ENCODE data around the gene ORC1.

Gene ORC1

GRCh38 chr1:52424231-52424636 lies 20.0 kb upstream of the ORC1 start:
- peaks cover 60% of the 10 kb centered on the region for H3K36me3 ChIP-seq (ENCODE audit: low read depth)
- DNase-seq (ENCODE audit: low spot score) (no peak), ATAC-seq (ENCODE audit: low read depth) (no peak; the same call in 2 of the 3 replicates)
- no peak for TF ChIP-seq CTCF (IDR thresholded peaks at IDR 0.05; ENCODE audit: poor library complexity, severe bottlenecking)
- H3K4me1 ChIP-seq (ENCODE audit: insufficient read depth, poor library complexity, severe bottlenecking), result no peaks in the 10 kb centered on the region
- H3K9me3 ChIP-seq (ENCODE audit: severe bottlenecking), result no peaks in the 10 kb centered on the region
- H3K27me3 ChIP-seq (ENCODE audit: insufficient read depth, poor library complexity, severe bottlenecking), result no peaks in the 10 kb centered on the region
- H3K4me3 ChIP-seq (ENCODE audit: severe bottlenecking), result no peak overlapping the region
- H3K27ac ChIP-seq (ENCODE audit: poor library complexity, severe bottlenecking), result no peak overlapping the region

GRCh38 chr1:52423771-52424170 lies 19.5 kb upstream of the ORC1 start:
- Histone ChIP-seq H3K27me3 (ENCODE audit: insufficient read depth, poor library complexity, severe bottlenecking) (no peaks in the 10 kb centered on the region), H3K4me3 (ENCODE audit: severe bottlenecking) (no peak overlapping the region), H3K4me1 (ENCODE audit: insufficient read depth, poor library complexity, severe bottlenecking) (no peaks in the 10 kb centered on the region), H3K36me3 (ENCODE audit: low read depth) (peaks cover 61% of the 10 kb centered on the region), H3K9me3 (ENCODE audit: severe bottlenecking) (no peaks in the 10 kb centered on the region), H3K27ac (ENCODE audit: poor library complexity, severe bottlenecking) (no peak overlapping the region)
- no peak for ATAC-seq (ENCODE audit: low read depth)
- DNase-seq (ENCODE audit: low spot score), result no peak
- TF ChIP-seq CTCF (IDR thresholded peaks at IDR 0.05; ENCODE audit: poor library complexity, severe bottlenecking), result no peak

GRCh38 chr1:52423055-52423454 lies 18.8 kb upstream of the ORC1 start:
- Histone ChIP-seq H3K4me3 (ENCODE audit: severe bottlenecking) (no peak overlapping the region), H3K27me3 (ENCODE audit: insufficient read depth, poor library complexity, severe bottlenecking) (no peaks in the 10 kb centered on the region), H3K9me3 (ENCODE audit: severe bottlenecking) (no peaks in the 10 kb centered on the region), H3K36me3 (ENCODE audit: low read depth) (peaks cover 69% of the 10 kb centered on the region), H3K27ac (ENCODE audit: poor library complexity, severe bottlenecking) (no peak overlapping the region), H3K4me1 (ENCODE audit: insufficient read depth, poor library complexity, severe bottlenecking) (no peaks in the 10 kb centered on the region)
- ATAC-seq (ENCODE audit: low read depth) (no peak), DNase-seq (ENCODE audit: low spot score) (no peak)
- TF ChIP-seq CTCF (IDR thresholded peaks at IDR 0.05; ENCODE audit: poor library complexity, severe bottlenecking), result no peak

- no peak for TF ChIP-seq CTCF (IDR thresholded peaks at IDR 0.05; ENCODE audit: poor library complexity, severe bottlenecking)
- Histone ChIP-seq H3K27me3 (ENCODE audit: insufficient read depth, poor library complexity, severe bottlenecking) (no peaks in the 10 kb centered on the region), H3K4me3 (ENCODE audit: severe bottlenecking) (no peak overlapping the region), H3K4me1 (ENCODE audit: insufficient read depth, poor library complexity, severe bottlenecking) (no peaks in the 10 kb centered on the region), H3K36me3 (ENCODE audit: low read depth) (peaks cover 88% of the 10 kb centered on the region), H3K9me3 (ENCODE audit: severe bottlenecking) (no peaks in the 10 kb centered on the region), H3K27ac (ENCODE audit: poor library complexity, severe bottlenecking) (no peak overlapping the region)
- ATAC-seq (ENCODE audit: low read depth) (no peak), DNase-seq (ENCODE audit: low spot score) (no peak)
Measured at GRCh38 chr1:52420713-52421112, 16.5 kb upstream of the ORC1 start.

- Histone ChIP-seq H3K27ac (ENCODE audit: poor library complexity, severe bottlenecking) (no peak overlapping the region), H3K36me3 (ENCODE audit: low read depth) (peaks cover 91% of the 10 kb centered on the region), H3K27me3 (ENCODE audit: insufficient read depth, poor library complexity, severe bottlenecking) (no peaks in the 10 kb centered on the region)
Measured at GRCh38 chr1:52416811-52417210, 12.6 kb upstream of the ORC1 start.

More at GRCh38 chr1:52416811-52417210, 12.6 kb upstream of the ORC1 start:
- H3K9me3 ChIP-seq (ENCODE audit: severe bottlenecking), result no peaks in the 10 kb centered on the region
- TF ChIP-seq CTCF (IDR thresholded peaks at IDR 0.05; ENCODE audit: poor library complexity, severe bottlenecking), result no peak
- DNase-seq (ENCODE audit: low spot score) (no peak), ATAC-seq (ENCODE audit: low read depth) (no peak)
- no peak overlapping the region for H3K4me3 ChIP-seq (ENCODE audit: severe bottlenecking)
- no peaks in the 10 kb centered on the region for H3K4me1 ChIP-seq (ENCODE audit: insufficient read depth, poor library complexity, severe bottlenecking)
